Activated CD4-positive, alpha-beta memory T cell treated with anti-CD3 and anti-CD28 coated beads, Interleukin-2, amount 10 ng/mL, durations not matched to agents 7 days and 5 days (primary cell): ENCODE measurements around the gene WDR89. TPM values are rescaled to one million over a fixed set of nuclear protein-coding genes. Genes with fewer than 3 reads are reported as not detected.
"Not testable (repeated sequence)": the region's sequence is repeated elsewhere in the genome, so short reads cannot be mapped to it uniquely, and the experiment has no call there.

Experiments used
- CTCF ChIA-PET: fragments of 350-600 bp; sonication (Branson Sonifier 250); formaldehyde crosslinking; loops from one replicate; lab custom pipeline; 2021; ENCODE audit warnings: antibody characterized with exemption, inconsistent platforms; lab: Charles Lee
- POLR2A ChIA-PET: fragments of 350-600 bp; sonication (Branson Sonifier 250); formaldehyde crosslinking; loops from one replicate; lab custom pipeline; 2021; ENCODE audit warnings: antibody characterized with exemption; lab: Charles Lee
- DNase-seq: peaks from one replicate; pipeline ENCODE4 v3.0.0-alpha.2; 2020
- H3K27ac Mint-ChIP-seq: one replicate; pipeline ENCODE4 v1.8.0; 2021; ENCODE audit warnings: mild to moderate bottlenecking, mixed read lengths
- H3K27me3 Mint-ChIP-seq: one replicate; pipeline ENCODE4 v1.8.0; 2021; ENCODE audit warnings: mixed read lengths
- H3K36me3 Mint-ChIP-seq: one replicate; pipeline ENCODE4 v1.8.0; 2021; ENCODE audit warnings: low read depth, mixed read lengths
- H3K4me1 Mint-ChIP-seq: one replicate; pipeline ENCODE4 v1.8.0; 2021; ENCODE audit warnings: mixed read lengths
- H3K4me3 Mint-ChIP-seq: one replicate; pipeline ENCODE4 v1.8.0; 2021; ENCODE audit warnings: mild to moderate bottlenecking, mixed read lengths
- H3K9me3 Mint-ChIP-seq: one replicate; pipeline ENCODE4 v1.8.0; 2021; ENCODE audit warnings: mixed read lengths
- total RNA-seq, 2 experiments: library from RNA; stranded (reverse); gene quantifications; one replicate each; pipeline ENCODE4 v1.2.3, GENCODE V29; 2021

WDR89 gene
- total RNA-seq, 2 experiments from 2014 or later = 20.1 to 21.9 TPM

GRCh38 chr14:63644741-63645140 lies 3.1 kb upstream of the WDR89 start:
- no peak overlapping the region for H3K27ac Mint-ChIP-seq
- H3K4me3 Mint-ChIP-seq = no peak overlapping the region
- no peaks in the 10 kb centered on the region for H3K27me3 Mint-ChIP-seq
- DNase-seq = no peak
- H3K4me1 Mint-ChIP-seq = peaks cover 20% of the 10 kb centered on the region
- CTCF ChIA-PET = interaction anchor here (0.9 to 1.6 kb wide), 3 partner anchors 10 to 128 kb away, joined by 3 to 9 read pairs (median 3); no protein-coding TSS in a partner anchor
- H3K36me3 Mint-ChIP-seq = peaks cover 2% of the 10 kb centered on the region
- H3K9me3 Mint-ChIP-seq = no peaks in the 10 kb centered on the region
- POLR2A ChIA-PET = no interaction called here

- no peak for DNase-seq
- CTCF ChIA-PET = interaction anchor here (0.5 to 3.8 kb wide), 10 partner anchors 8 to 254 kb away, joined by 3 to 20 read pairs (median 5); no protein-coding TSS in a partner anchor
- POLR2A ChIA-PET = interaction anchor here (0.6 to 3.6 kb wide), 13 partner anchors 8 to 254 kb away, joined by 3 to 57 read pairs (median 6); partner anchors contain the start of genes PPP2R5E and SGPP1
- Mint-ChIP-seq H3K4me3 (peak overlapping the region; percentile 80), H3K9me3 (no peaks in the 10 kb centered on the region), H3K27me3 (no peaks in the 10 kb centered on the region), H3K36me3 (peaks cover 11% of the 10 kb centered on the region), H3K27ac (peak overlapping the region; percentile 89), H3K4me1 (peaks cover 32% of the 10 kb centered on the region)
Observed at GRCh38 chr14:63642656-63643382, 1.1 kb upstream of the WDR89 start.

- Mint-ChIP-seq H3K4me1 (peaks cover 33% of the 10 kb centered on the region), H3K36me3 (peaks cover 17% of the 10 kb centered on the region), H3K9me3 (no peaks in the 10 kb centered on the region), H3K4me3 (peak overlapping the region; percentile 80), H3K27ac (peak overlapping the region; percentile 89), H3K27me3 (no peaks in the 10 kb centered on the region)
- ChIA-PET POLR2A (interaction anchor here (0.6 to 3.6 kb wide), 17 partner anchors 9 to 291 kb away, joined by 3 to 57 read pairs (median 5); partner anchors contain the start of genes PPP2R5E and SGPP1), CTCF (interaction anchor here (0.5 to 3.8 kb wide), 12 partner anchors 8 to 253 kb away, joined by 3 to 20 read pairs (median 4); no protein-coding TSS in a partner anchor)
- DNase-seq = peak; percentile 85
Observed at GRCh38 chr14:63642229-63642611, 549 bp upstream of the WDR89 start.

- Mint-ChIP-seq H3K27me3 (no peaks in the 10 kb centered on the region), H3K36me3 (peaks cover 44% of the 10 kb centered on the region), H3K4me1 (peaks cover 49% of the 10 kb centered on the region), H3K4me3 (peak overlapping the region; percentile 14), H3K9me3 (peaks cover 21% of the 10 kb centered on the region), H3K27ac (peak overlapping the region; percentile 55)
- no peak for DNase-seq
- POLR2A ChIA-PET = no interaction called here
- CTCF ChIA-PET = interaction anchor here (0.7 kb wide), 1 partner anchor 74 kb away, joined by 3 read pairs; no protein-coding TSS in a partner anchor
Observed at GRCh38 chr14:63638493-63638892, 3.2 kb downstream of the WDR89 start.

- H3K27me3 Mint-ChIP-seq, CTCF ChIA-PET, DNase-seq, H3K4me3 Mint-ChIP-seq, H3K27ac Mint-ChIP-seq: not testable (repeated sequence)
- peaks cover 45% of the 10 kb centered on the region for H3K4me1 Mint-ChIP-seq
- POLR2A ChIA-PET = interaction anchor here (1.3 kb wide), 1 partner anchor 9 kb away, joined by 3 read pairs; no protein-coding TSS in a partner anchor
- H3K36me3 Mint-ChIP-seq = peaks cover 44% of the 10 kb centered on the region
- H3K9me3 Mint-ChIP-seq = peaks cover 21% of the 10 kb centered on the region
Observed at GRCh38 chr14:63636094-63636635, 5.5 kb downstream of the WDR89 start.

GRCh38 chr14:63633801-63634200 lies 7.9 kb downstream of the WDR89 start:
- Mint-ChIP-seq H3K27me3 (no peaks in the 10 kb centered on the region), H3K36me3 (peaks cover 42% of the 10 kb centered on the region)
- POLR2A ChIA-PET = interaction anchor here (0.6 to 2.4 kb wide), 3 partner anchors 8 to 90 kb away, joined by 3 to 10 read pairs (median 3); partner anchors contain the start of genes PPP2R5E and WDR89

GRCh38 chr14:63632932-63633514 lies 8.6 kb downstream of the WDR89 start:
- H3K27ac Mint-ChIP-seq = no peak overlapping the region
- no peaks in the 10 kb centered on the region for H3K27me3 Mint-ChIP-seq
- no peak for DNase-seq
- peaks cover 24% of the 10 kb centered on the region for H3K4me1 Mint-ChIP-seq
- H3K36me3 Mint-ChIP-seq = peaks cover 39% of the 10 kb centered on the region
- H3K9me3 Mint-ChIP-seq = peaks cover 21% of the 10 kb centered on the region
- POLR2A ChIA-PET = interaction anchor here (2.4 kb wide), 1 partner anchor 9 kb away, joined by 10 read pairs; the partner anchor contains the start of gene WDR89
- CTCF ChIA-PET = interaction anchor here (0.7 to 3.3 kb wide), 10 partner anchors 9 to 671 kb away, joined by 3 to 25 read pairs (median 4); partner anchors contain the start of gene WDR89
- no peak overlapping the region for H3K4me3 Mint-ChIP-seq

More at GRCh38 chr14:63633801-63634200, 7.9 kb downstream of the WDR89 start:
- no peak for DNase-seq
- peaks cover 21% of the 10 kb centered on the region for H3K9me3 Mint-ChIP-seq
- H3K27ac Mint-ChIP-seq = no peak overlapping the region
- no peak overlapping the region for H3K4me3 Mint-ChIP-seq
- H3K4me1 Mint-ChIP-seq = peaks cover 29% of the 10 kb centered on the region
- CTCF ChIA-PET = interaction anchor here (0.7 to 3.3 kb wide), 11 partner anchors 8 to 670 kb away, joined by 3 to 25 read pairs (median 4); partner anchors contain the start of gene WDR89

GRCh38 chr14:63624701-63625100 lies 17.0 kb downstream of the WDR89 start:
- peaks cover 28% of the 10 kb centered on the region for H3K36me3 Mint-ChIP-seq
- H3K9me3 Mint-ChIP-seq = no peaks in the 10 kb centered on the region
- H3K4me3 Mint-ChIP-seq = no peak overlapping the region
- H3K27ac Mint-ChIP-seq = no peak overlapping the region
- ChIA-PET POLR2A (no interaction called here), CTCF (interaction anchor here (2.0 kb wide), 1 partner anchor 8 kb away, joined by 6 read pairs; no protein-coding TSS in a partner anchor)
- peaks cover 2% of the 10 kb centered on the region for H3K4me1 Mint-ChIP-seq
- DNase-seq = no peak
- H3K27me3 Mint-ChIP-seq = no peaks in the 10 kb centered on the region

- ChIA-PET CTCF (interaction anchor here (2.0 kb wide), 1 partner anchor 9 kb away, joined by 6 read pairs; no protein-coding TSS in a partner anchor), POLR2A (no interaction called here)
- peaks cover 25% of the 10 kb centered on the region for H3K36me3 Mint-ChIP-seq
- H3K27ac Mint-ChIP-seq = no peak overlapping the region
- H3K27me3 Mint-ChIP-seq = no peaks in the 10 kb centered on the region
- peaks cover 2% of the 10 kb centered on the region for H3K4me1 Mint-ChIP-seq
- no peaks in the 10 kb centered on the region for H3K9me3 Mint-ChIP-seq
- DNase-seq = no peak
- H3K4me3 Mint-ChIP-seq = no peak overlapping the region
Observed at GRCh38 chr14:63624203-63624602, 17.5 kb downstream of the WDR89 start.

- H3K27me3 Mint-ChIP-seq, H3K9me3 Mint-ChIP-seq, H3K27ac Mint-ChIP-seq, DNase-seq, H3K4me3 Mint-ChIP-seq, H3K4me1 Mint-ChIP-seq, CTCF ChIA-PET, POLR2A ChIA-PET: not testable (repeated sequence)
- peaks cover 29% of the 10 kb centered on the region for H3K36me3 Mint-ChIP-seq
Observed at GRCh38 chr14:63621975-63622374, 19.7 kb downstream of the WDR89 start.

- Mint-ChIP-seq H3K27ac (no peak overlapping the region), H3K27me3 (no peaks in the 10 kb centered on the region), H3K9me3 (no peaks in the 10 kb centered on the region), H3K4me3 (no peak overlapping the region), H3K4me1 (peaks cover 19% of the 10 kb centered on the region), H3K36me3 (peaks cover 32% of the 10 kb centered on the region)
- ChIA-PET CTCF (no interaction called here), POLR2A (no interaction called here)
- no peak for DNase-seq
Observed at GRCh38 chr14:63616015-63616414, 25.7 kb downstream of the WDR89 start.

- ChIA-PET CTCF (interaction anchor here (1.3 to 1.8 kb wide), 2 partner anchors 19 to 226 kb away, joined by 3 to 4 read pairs; no protein-coding TSS in a partner anchor), POLR2A (no interaction called here)
- H3K4me1 Mint-ChIP-seq = peaks cover 21% of the 10 kb centered on the region
- no peak overlapping the region for H3K27ac Mint-ChIP-seq
- peaks cover 32% of the 10 kb centered on the region for H3K36me3 Mint-ChIP-seq
- H3K9me3 Mint-ChIP-seq = no peaks in the 10 kb centered on the region
- no peak overlapping the region for H3K4me3 Mint-ChIP-seq
- no peak for DNase-seq
- H3K27me3 Mint-ChIP-seq = no peaks in the 10 kb centered on the region
Observed at GRCh38 chr14:63614679-63615363, 26.9 kb downstream of the WDR89 start.
